Natural killer cell (primary cell): ENCODE data around the gene LRRC3C. TPM values are rescaled to one million over a fixed set of nuclear protein-coding genes. Genes with fewer than 3 reads are reported as not detected.
A peak's percentile ranks its signal among the peaks of the same experiment; 100 is the strongest.

Experiments
- ATAC-seq, 3 donors: fragments of 150-1000 bp in 2 of 3; fragments of 200-7000 bp in 1 of 3; cut with Tn5 transposase; 1 replicate in 1 of 3; 2 replicates in 2 of 3; pipeline ENCODE4 v1.10.0; 2021; ENCODE audit warnings: mild to moderate bottlenecking in 2 of 3, moderate library complexity in 2 of 3
- DNase-seq, 2 donors: peaks; one replicate each; pipeline versions ENCODE4 v3.0.0 to v3.0.0-alpha.2; 2013 to 2021; ENCODE audit warnings: mixed read lengths in 1 of 2
- H3K27ac ChIP-seq: one replicate; pipeline ENCODE4 v1.5.1; 2013; ENCODE audit warnings: mild to moderate bottlenecking, low read length
- H3K27me3 ChIP-seq: one replicate; pipeline ENCODE4 v1.6.1; 2013; ENCODE audit warnings: low read length; ENCODE audit not compliant: control insufficient read depth, insufficient read depth
- H3K36me3 ChIP-seq: one replicate; pipeline ENCODE4 v1.6.1; 2013; ENCODE audit warnings: low read length; ENCODE audit not compliant: control insufficient read depth, insufficient read depth
- H3K4me1 ChIP-seq: one replicate; pipeline ENCODE4 v1.6.1; 2013; ENCODE audit warnings: low read length; ENCODE audit not compliant: control insufficient read depth, insufficient read depth
- H3K4me3 ChIP-seq: one replicate; pipeline ENCODE4 v1.5.1; 2013; ENCODE audit warnings: low read length
- H3K9me3 ChIP-seq: one replicate; pipeline ENCODE4 v1.6.1; 2013; ENCODE audit warnings: low read length; ENCODE audit not compliant: control insufficient read depth, insufficient read depth
- H3K27ac Mint-ChIP-seq, 2 donors: one replicate each; pipeline ENCODE4 v1.8.0; 2022; ENCODE audit warnings: mild to moderate bottlenecking in 2 of 2, mixed read lengths in 2 of 2, moderate library complexity in 1 of 2
- H3K27me3 Mint-ChIP-seq, 2 donors: one replicate each; pipeline ENCODE4 v1.8.0; 2022; ENCODE audit warnings: low read depth in 2 of 2, mixed read lengths in 2 of 2
- H3K36me3 Mint-ChIP-seq: one replicate; pipeline ENCODE4 v1.8.0; 2022; ENCODE audit warnings: mixed read lengths
- H3K4me1 Mint-ChIP-seq, 2 donors: one replicate each; pipeline ENCODE4 v1.8.0; 2022; ENCODE audit warnings: mixed read lengths in 2 of 2
- H3K4me3 Mint-ChIP-seq: one replicate; pipeline ENCODE4 v1.8.0; 2022; ENCODE audit warnings: mild to moderate bottlenecking, moderate library complexity, mixed read lengths
- H3K9me3 Mint-ChIP-seq, 2 donors: one replicate each; pipeline ENCODE4 v1.8.0; 2022; ENCODE audit warnings: mixed read lengths in 2 of 2
- CTCF ChIP-seq: fragments of 200-600 bp; IDR thresholded peaks from one replicate; pipeline ENCODE4 v1.8.0; 2022; ENCODE audit warnings: antibody characterized with exemption
- WGBS: methylation state at CpG from one replicate; pipeline ENCODE4 v1.1.7; 2013; ENCODE audit warnings: missing lambda C conversion rate; ENCODE audit not compliant: insufficient coverage; 5-methylcytosine and 5-hydroxymethylcytosine counted together
- intact Hi-C: fragments of 100-400 bp; cut with micrococcal nuclease; formaldehyde crosslinking; loops from one replicate; pipeline ENCODE4 v1.14.2; 2022
- total RNA-seq, 4 donors: library from RNA; stranded (reverse); fragments of 120-200 nt in 1 of 4; gene quantifications; one replicate each; pipeline versions ENCODE4 v1.2.3 to v1.2.4, GENCODE V29; 2013 to 2022

The LRRC3C gene
- total RNA-seq, 3 donors from 2014 or later (not counting 1 experiment from before 2014, with no cell fraction given), result not detected

- ATAC-seq (no peak), DNase-seq (no peak)
- H3K4me1 ChIP-seq, result no peaks in the 10 kb centered on the region
- no peaks in the 10 kb centered on the region for H3K9me3 ChIP-seq
- peaks cover 0 to 6% of the 10 kb centered on the region in 2 donors for H3K27me3 Mint-ChIP-seq
- H3K9me3 Mint-ChIP-seq, result no peaks in the 10 kb centered on the region
- H3K27me3 ChIP-seq, result no peaks in the 10 kb centered on the region
- no peak overlapping the region for H3K4me3 ChIP-seq
- intact Hi-C loops, result no loop called here
- no peaks in the 10 kb centered on the region for H3K4me1 Mint-ChIP-seq
- H3K36me3 ChIP-seq, result no peaks in the 10 kb centered on the region
- no peak for TF ChIP-seq CTCF
- no peak overlapping the region for H3K4me3 Mint-ChIP-seq
- no peak overlapping the region for H3K27ac Mint-ChIP-seq
- 76% methylated on average over 7 of the region's 8 CpGs for WGBS
- no peaks in the 10 kb centered on the region for H3K36me3 Mint-ChIP-seq
- no peak overlapping the region for H3K27ac ChIP-seq
These were observed 10.8 kb downstream of the LRRC3C start for GRCh38 chr17:39938140-39938869.

GRCh38 chr17:39939106-39939505, 11.6 kb downstream of the LRRC3C start:
- ATAC-seq, result no peak
- intact Hi-C loops, result no loop called here
- WGBS, result 96% methylated on average over 3 of the region's 3 CpGs
- Mint-ChIP-seq H3K4me3 (no peak overlapping the region), H3K27ac (no peak overlapping the region), H3K36me3 (no peaks in the 10 kb centered on the region), H3K9me3 (no peaks in the 10 kb centered on the region), H3K27me3 (peaks cover 0 to 6% of the 10 kb centered on the region in 2 donors), H3K4me1 (no peaks in the 10 kb centered on the region)
- no peaks in the 10 kb centered on the region for H3K27me3 ChIP-seq
- TF ChIP-seq CTCF, result no peak
- H3K4me3 ChIP-seq, result no peak overlapping the region
- no peak for DNase-seq
- H3K9me3 ChIP-seq, result no peaks in the 10 kb centered on the region
- no peaks in the 10 kb centered on the region for H3K36me3 ChIP-seq
- H3K27ac ChIP-seq, result no peak overlapping the region
- no peaks in the 10 kb centered on the region for H3K4me1 ChIP-seq

- no peaks in the 10 kb centered on the region for H3K36me3 ChIP-seq
- Mint-ChIP-seq H3K27ac (no peak overlapping the region), H3K36me3 (no peaks in the 10 kb centered on the region), H3K4me3 (no peak overlapping the region), H3K4me1 (no peaks in the 10 kb centered on the region), H3K27me3 (peaks cover 0 to 6% of the 10 kb centered on the region in 2 donors), H3K9me3 (no peaks in the 10 kb centered on the region)
- H3K27me3 ChIP-seq, result no peaks in the 10 kb centered on the region
- H3K4me1 ChIP-seq, result no peaks in the 10 kb centered on the region
- H3K27ac ChIP-seq, result no peak overlapping the region
- TF ChIP-seq CTCF, result no peak
- no peak overlapping the region for H3K4me3 ChIP-seq
- ATAC-seq, result peak in 1 of 3 donors; percentile 62
- DNase-seq, result peak in 1 of 2 donors; percentile 66
- H3K9me3 ChIP-seq, result no peaks in the 10 kb centered on the region
- intact Hi-C loops, result no loop called here
- WGBS, result 62% methylated on average over 6 of the region's 6 CpGs
These were observed 12.3 kb downstream of the LRRC3C start for GRCh38 chr17:39939588-39940419.
